Erythroblast (primary cell): ENCODE data around the gene AKR1A1.

Experiments used
- GATA1 ChIP-seq: IDR thresholded peaks from 2 replicates; pipeline ENCODE4 v1.6.1; 2011; ENCODE audit warnings: low read depth, mild to moderate bottlenecking, control low read depth, low read length, moderate library complexity
- POLR2A ChIP-seq: IDR thresholded peaks from 2 replicates; pipeline ENCODE4 v1.6.1; 2011; ENCODE audit warnings: mild to moderate bottlenecking, low read length

DNA sequence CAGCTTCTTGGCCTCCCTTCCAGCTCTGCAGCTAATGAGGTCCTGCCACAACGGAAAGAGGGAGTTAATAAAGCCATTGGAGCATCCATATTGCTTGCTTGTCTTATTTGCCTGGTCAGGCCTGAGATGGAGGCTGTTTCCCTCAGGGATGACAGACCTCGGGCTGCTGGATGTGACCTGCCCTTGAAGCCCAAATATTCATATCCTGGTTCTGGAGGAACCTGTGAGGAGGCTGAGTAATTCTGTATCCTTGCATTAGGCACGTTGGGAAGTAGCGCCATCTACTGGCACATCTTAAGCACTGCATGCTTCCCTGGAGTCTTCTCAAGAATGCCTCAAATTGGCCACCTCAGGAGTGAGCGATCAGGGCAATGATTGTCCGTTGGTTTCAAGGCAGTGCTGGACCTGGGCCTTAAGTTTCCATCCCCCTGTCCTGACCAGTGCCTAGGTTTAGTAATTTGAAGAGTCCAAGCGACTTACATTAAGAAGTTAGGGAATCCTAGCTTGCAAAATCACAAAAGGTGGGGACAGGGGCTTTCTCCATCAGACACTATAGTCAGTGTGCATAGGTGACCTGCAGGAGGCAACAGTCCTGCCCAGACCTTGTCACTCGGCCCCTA is 19.4 kb downstream of the AKR1A1 start:
- TF ChIP-seq POLR2A (no peak), GATA1 (no peak)
